ENCODE measurements around the gene ANO9. TPM values are rescaled to one million over a fixed set of nuclear protein-coding genes. Genes with fewer than 3 reads are reported as not detected.

Gene ANO9
- total and polyA plus RNA-seq, 12 donors: 0.07 to 2.9 (median 0.97) TPM; not detected in 5

GRCh38 chr11:445765-446588 is 4.2 kb upstream of the ANO9 start:
- TF ChIP-seq POLR2A (IDR thresholded peaks at IDR 0.05): no peak
- Histone ChIP-seq H3K4me3 (no peak overlapping the region), H3K27ac (no peak overlapping the region), H3K4me1 (replicated peaks in 1 of 2) (peaks cover 13 to 17% of the 10 kb centered on the region in 2 donors), H3K36me3 (replicated peaks in 1 of 2) (no peaks in the 10 kb centered on the region), H3K9me3 (replicated peaks in 1 of 3) (no peaks in the 10 kb centered on the region), H3K27me3 (peaks cover 9% of the 10 kb centered on the region)
- WGBS, 4 donors: 69 to 76% (median 70%) methylated on average over 10 to 20 of the region's 20 CpGs
- DNase-seq: no peak
- intact Hi-C loops (cut with DNase I): loop anchor here in 1 of 2 donors (10.0 kb wide), 1 partner anchor 151 kb away; the partner anchor contains the start of gene IFITM5

DNA sequence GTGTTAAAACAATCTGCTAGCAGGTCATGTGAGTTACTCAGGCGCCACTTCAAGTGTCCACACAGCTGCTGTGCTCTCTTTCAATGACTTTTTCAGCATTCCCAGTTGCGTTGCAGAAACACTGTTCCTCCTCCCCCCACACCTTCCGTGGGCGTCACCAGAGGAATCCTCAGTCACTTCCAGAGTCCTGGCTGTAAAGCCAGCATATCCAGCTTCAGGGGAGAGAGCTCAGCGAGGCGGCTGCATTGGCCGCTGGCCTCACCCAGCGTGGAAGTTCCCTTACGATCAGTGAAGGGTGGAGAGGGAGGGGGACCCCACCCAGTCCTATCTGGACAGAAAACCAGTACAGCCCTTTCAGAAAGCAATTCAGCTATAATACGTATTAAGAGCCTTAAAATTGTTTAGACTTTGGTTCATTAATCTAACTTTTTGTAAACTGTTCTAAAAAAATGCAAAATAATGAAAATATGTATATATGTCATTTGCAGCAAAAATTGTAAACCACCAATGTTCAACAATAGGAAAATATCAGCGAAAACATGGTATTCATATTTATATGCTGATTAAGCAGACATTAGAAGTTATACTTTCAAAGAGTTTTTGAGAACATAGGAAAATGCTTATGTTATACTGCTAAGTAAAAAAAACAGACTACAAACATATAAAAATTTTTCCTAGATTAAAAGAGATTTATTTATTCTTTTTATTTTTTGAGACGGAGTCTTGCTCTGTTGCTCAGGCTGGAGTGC is 2.8 kb upstream of the ANO9 start:
- Histone ChIP-seq H3K36me3 (replicated peaks in 1 of 2) (no peaks in the 10 kb centered on the region), H3K9me3 (replicated peaks in 1 of 3) (no peaks in the 10 kb centered on the region), H3K27me3 (peaks cover 9% of the 10 kb centered on the region), H3K4me1 (replicated peaks in 1 of 2) (peaks cover 10 to 13% of the 10 kb centered on the region in 2 donors), H3K4me3 (no peak overlapping the region), H3K27ac (no peak overlapping the region)
- TF ChIP-seq POLR2A (IDR thresholded peaks at IDR 0.05) (no peak), CTCF (IDR thresholded peaks at IDR 0.05) (no peak)
- DNase-seq: peak in 1 of 7 donors; percentile 29
- WGBS, 4 donors: 27 to 34% (median 31%) methylated on average over 12 of the region's 12 CpGs
- intact Hi-C loops (cut with DNase I): loop anchor here in 1 of 2 donors (10.0 kb wide), 1 partner anchor 150 kb away; the partner anchor contains the start of gene IFITM5

GRCh38 chr11:443542-444199 is 1.9 kb upstream of the ANO9 start:
- Histone ChIP-seq H3K27ac (no peak overlapping the region), H3K9me3 (replicated peaks in 1 of 3) (no peaks in the 10 kb centered on the region), H3K4me1 (replicated peaks in 1 of 2) (peaks cover 4% of the 10 kb centered on the region in 2 donors), H3K36me3 (replicated peaks in 1 of 2) (no peaks in the 10 kb centered on the region), H3K4me3 (no peak overlapping the region), H3K27me3 (peaks cover 9% of the 10 kb centered on the region)
- TF ChIP-seq POLR2A (IDR thresholded peaks at IDR 0.05) (no peak), CTCF (IDR thresholded peaks at IDR 0.05) (no peak)
- no peak for DNase-seq
- intact Hi-C loops (cut with DNase I): loop anchor here in 1 of 2 donors (10.0 kb wide), 1 partner anchor 149 kb away; the partner anchor contains the start of gene IFITM5
- 69 to 80% (median 72%) methylated on average over 16 of the region's 16 CpGs for WGBS, 4 donors

GRCh38 chr11:442611-443081 is 835 bp upstream of the ANO9 start:
- DNase-seq: no peak
- intact Hi-C loops (cut with DNase I): loop anchor here in 1 of 2 donors (10.0 kb wide), 1 partner anchor 148 kb away; the partner anchor contains the start of gene IFITM5
- Histone ChIP-seq H3K4me3 (no peak overlapping the region), H3K9me3 (replicated peaks in 1 of 3) (no peaks in the 10 kb centered on the region), H3K27me3 (peaks cover 9% of the 10 kb centered on the region), H3K27ac (no peak overlapping the region), H3K36me3 (replicated peaks in 1 of 2) (no peaks in the 10 kb centered on the region), H3K4me1 (replicated peaks in 1 of 2) (no peaks in the 10 kb centered on the region)
- TF ChIP-seq CTCF (IDR thresholded peaks at IDR 0.05): no peak
- no peak for TF ChIP-seq POLR2A (IDR thresholded peaks at IDR 0.05)
- 50 to 69% (median 57%) methylated on average over 4 to 16 of the region's 16 CpGs for WGBS, 4 donors
